ENCODE data around the gene C1orf105.

Gene C1orf105

GRCh38 chr1:172394141-172394751, 26.2 kb upstream of the C1orf105 start:
- TF ChIP-seq ZNF292 (tag by site-specific recombination; IDR thresholded peaks at IDR 0.05; ENCODE audit: borderline replicate concordance, low read depth) (no peak), ZNF664 (tag by site-specific recombination; IDR thresholded peaks at IDR 0.05) (no peak), ZNF530 (tag by site-specific recombination; IDR thresholded peaks at IDR 0.05; ENCODE audit: low read depth) (no peak), SP3 (tag by site-specific recombination; IDR thresholded peaks at IDR 0.05) (no peak), ZSCAN5A (tag by site-specific recombination; IDR thresholded peaks at IDR 0.05) (no peak), ZFP37 (tag by site-specific recombination; IDR thresholded peaks at IDR 0.05) (no peak), ZNF433 (tag by site-specific recombination; IDR thresholded peaks at IDR 0.05; ENCODE audit: low read depth) (no peak), GLI2 (tag by site-specific recombination; IDR thresholded peaks at IDR 0.05; ENCODE audit: borderline replicate concordance, low read depth) (no peak), ZNF510 (tag by site-specific recombination; IDR thresholded peaks at IDR 0.05; ENCODE audit: insufficient replicate concordance) (no peak), SP7 (tag by site-specific recombination; IDR thresholded peaks at IDR 0.05) (no peak), ZNF677 (tag by site-specific recombination; IDR thresholded peaks at IDR 0.05) (no peak), ZNF366 (tag by site-specific recombination; conservative IDR thresholded peaks at IDR 0.05) (no peak)
- TF ChIP-seq, protein P1, sequence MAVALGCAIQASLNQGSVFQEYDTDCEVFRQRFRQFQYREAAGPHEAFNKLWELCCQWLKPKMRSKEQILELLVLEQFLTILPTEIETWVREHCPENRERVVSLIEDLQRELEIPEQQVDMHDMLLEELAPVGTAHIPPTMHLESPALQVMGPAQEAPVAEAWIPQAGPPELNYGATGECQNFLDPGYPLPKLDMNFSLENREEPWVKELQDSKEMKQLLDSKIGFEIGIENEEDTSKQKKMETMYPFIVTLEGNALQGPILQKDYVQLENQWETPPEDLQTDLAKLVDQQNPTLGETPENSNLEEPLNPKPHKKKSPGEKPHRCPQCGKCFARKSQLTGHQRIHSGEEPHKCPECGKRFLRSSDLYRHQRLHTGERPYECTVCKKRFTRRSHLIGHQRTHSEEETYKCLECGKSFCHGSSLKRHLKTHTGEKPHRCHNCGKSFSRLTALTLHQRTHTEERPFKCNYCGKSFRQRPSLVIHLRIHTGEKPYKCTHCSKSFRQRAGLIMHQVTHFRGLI (tag by site-specific recombination; IDR thresholded peaks at IDR 0.05): no peak
- CTCF ChIA-PET: interaction anchor here (0.6 kb wide), 1 partner anchor 18 kb away, joined by 5 read pairs; no protein-coding TSS in a partner anchor

GRCh38 chr1:172394811-172395210, 25.7 kb upstream of the C1orf105 start:
- Histone ChIP-seq H3K9me3 (ENCODE audit: control insufficient read depth, insufficient read depth, low read depth, low read length) (no peaks in the 10 kb centered on the region), H3K4me1 (ENCODE audit: control insufficient read depth, insufficient read depth, low read length) (no peaks in the 10 kb centered on the region), H3K36me3 (ENCODE audit: control insufficient read depth in 2 of 2, insufficient read depth in 1 of 2, low read length in 2 of 2) (no peaks in the 10 kb centered on the region), H3K27ac (ENCODE audit: extremely low read depth, low read depth, low read length) (no peak overlapping the region), H3K4me3 (ENCODE audit: low read depth, low read length) (no peak overlapping the region)
- CTCF ChIA-PET: interaction anchor here (0.6 to 1.6 kb wide), 3 partner anchors 18 to 808 kb away, joined by 4 to 5 read pairs (median 4); no protein-coding TSS in a partner anchor
- POLR2A ChIA-PET: no interaction called here
- TF ChIP-seq, protein P2, sequence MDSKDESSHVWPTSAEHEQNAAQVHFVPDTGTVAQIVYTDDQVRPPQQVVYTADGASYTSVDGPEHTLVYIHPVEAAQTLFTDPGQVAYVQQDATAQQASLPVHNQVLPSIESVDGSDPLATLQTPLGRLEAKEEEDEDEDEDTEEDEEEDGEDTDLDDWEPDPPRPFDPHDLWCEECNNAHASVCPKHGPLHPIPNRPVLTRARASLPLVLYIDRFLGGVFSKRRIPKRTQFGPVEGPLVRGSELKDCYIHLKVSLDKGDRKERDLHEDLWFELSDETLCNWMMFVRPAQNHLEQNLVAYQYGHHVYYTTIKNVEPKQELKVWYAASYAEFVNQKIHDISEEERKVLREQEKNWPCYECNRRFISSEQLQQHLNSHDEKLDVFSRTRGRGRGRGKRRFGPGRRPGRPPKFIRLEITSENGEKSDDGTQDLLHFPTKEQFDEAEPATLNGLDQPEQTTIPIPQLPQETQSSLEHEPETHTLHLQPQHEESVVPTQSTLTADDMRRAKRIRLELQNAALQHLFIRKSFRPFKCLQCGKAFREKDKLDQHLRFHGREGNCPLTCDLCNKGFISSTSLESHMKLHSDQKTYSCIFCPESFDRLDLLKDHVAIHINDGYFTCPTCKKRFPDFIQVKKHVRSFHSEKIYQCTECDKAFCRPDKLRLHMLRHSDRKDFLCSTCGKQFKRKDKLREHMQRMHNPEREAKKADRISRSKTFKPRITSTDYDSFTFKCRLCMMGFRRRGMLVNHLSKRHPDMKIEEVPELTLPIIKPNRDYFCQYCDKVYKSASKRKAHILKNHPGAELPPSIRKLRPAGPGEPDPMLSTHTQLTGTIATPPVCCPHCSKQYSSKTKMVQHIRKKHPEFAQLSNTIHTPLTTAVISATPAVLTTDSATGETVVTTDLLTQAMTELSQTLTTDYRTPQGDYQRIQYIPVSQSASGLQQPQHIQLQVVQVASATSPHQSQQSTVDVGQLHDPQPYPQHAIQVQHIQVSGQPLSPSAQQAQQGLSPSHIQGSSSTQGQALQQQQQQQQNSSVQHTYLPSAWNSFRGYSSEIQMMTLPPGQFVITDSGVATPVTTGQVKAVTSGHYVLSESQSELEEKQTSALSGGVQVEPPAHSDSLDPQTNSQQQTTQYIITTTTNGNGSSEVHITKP (tag by site-specific recombination; IDR thresholded peaks at IDR 0.05): no peak
- TF ChIP-seq, protein P3, sequence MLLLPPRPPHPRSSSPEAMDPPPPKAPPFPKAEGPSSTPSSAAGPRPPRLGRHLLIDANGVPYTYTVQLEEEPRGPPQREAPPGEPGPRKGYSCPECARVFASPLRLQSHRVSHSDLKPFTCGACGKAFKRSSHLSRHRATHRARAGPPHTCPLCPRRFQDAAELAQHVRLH (tag by site-specific recombination; IDR thresholded peaks at IDR 0.05): no peak
- TF ChIP-seq, protein P4, sequence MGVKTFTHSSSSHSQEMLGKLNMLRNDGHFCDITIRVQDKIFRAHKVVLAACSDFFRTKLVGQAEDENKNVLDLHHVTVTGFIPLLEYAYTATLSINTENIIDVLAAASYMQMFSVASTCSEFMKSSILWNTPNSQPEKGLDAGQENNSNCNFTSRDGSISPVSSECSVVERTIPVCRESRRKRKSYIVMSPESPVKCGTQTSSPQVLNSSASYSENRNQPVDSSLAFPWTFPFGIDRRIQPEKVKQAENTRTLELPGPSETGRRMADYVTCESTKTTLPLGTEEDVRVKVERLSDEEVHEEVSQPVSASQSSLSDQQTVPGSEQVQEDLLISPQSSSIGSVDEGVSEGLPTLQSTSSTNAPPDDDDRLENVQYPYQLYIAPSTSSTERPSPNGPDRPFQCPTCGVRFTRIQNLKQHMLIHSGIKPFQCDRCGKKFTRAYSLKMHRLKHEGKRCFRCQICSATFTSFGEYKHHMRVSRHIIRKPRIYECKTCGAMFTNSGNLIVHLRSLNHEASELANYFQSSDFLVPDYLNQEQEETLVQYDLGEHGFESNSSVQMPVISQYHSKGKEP (tag by site-specific recombination; IDR thresholded peaks at IDR 0.05): no peak
- TF ChIP-seq ZXDB (tag by site-specific recombination; IDR thresholded peaks at IDR 0.05) (no peak), ZNF692 (tag by site-specific recombination; IDR thresholded peaks at IDR 0.05) (no peak), ZNF274 (IDR thresholded peaks at IDR 0.05; ENCODE audit: low read length) (no peak), ZNF274 (tag by site-specific recombination; IDR thresholded peaks at IDR 0.05; ENCODE audit: borderline replicate concordance) (no peak), ZNF174 (tag by site-specific recombination; IDR thresholded peaks at IDR 0.05) (no peak)
- TF ChIP-seq, protein P5, sequence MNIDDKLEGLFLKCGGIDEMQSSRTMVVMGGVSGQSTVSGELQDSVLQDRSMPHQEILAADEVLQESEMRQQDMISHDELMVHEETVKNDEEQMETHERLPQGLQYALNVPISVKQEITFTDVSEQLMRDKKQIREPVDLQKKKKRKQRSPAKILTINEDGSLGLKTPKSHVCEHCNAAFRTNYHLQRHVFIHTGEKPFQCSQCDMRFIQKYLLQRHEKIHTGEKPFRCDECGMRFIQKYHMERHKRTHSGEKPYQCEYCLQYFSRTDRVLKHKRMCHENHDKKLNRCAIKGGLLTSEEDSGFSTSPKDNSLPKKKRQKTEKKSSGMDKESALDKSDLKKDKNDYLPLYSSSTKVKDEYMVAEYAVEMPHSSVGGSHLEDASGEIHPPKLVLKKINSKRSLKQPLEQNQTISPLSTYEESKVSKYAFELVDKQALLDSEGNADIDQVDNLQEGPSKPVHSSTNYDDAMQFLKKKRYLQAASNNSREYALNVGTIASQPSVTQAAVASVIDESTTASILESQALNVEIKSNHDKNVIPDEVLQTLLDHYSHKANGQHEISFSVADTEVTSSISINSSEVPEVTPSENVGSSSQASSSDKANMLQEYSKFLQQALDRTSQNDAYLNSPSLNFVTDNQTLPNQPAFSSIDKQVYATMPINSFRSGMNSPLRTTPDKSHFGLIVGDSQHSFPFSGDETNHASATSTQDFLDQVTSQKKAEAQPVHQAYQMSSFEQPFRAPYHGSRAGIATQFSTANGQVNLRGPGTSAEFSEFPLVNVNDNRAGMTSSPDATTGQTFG (tag by site-specific recombination; IDR thresholded peaks at IDR 0.05; ENCODE audit: borderline replicate concordance): no peak

More at GRCh38 chr1:172394141-172394751, 26.2 kb upstream of the C1orf105 start:
- POLR2A ChIA-PET: no interaction called here
- no peaks in the 10 kb centered on the region for H3K4me1 ChIP-seq (ENCODE audit: control insufficient read depth, insufficient read depth, low read length)
- H3K36me3 ChIP-seq (ENCODE audit: control insufficient read depth in 2 of 2, insufficient read depth in 1 of 2, low read length in 2 of 2): no peaks in the 10 kb centered on the region
- H3K9me3 ChIP-seq (ENCODE audit: control insufficient read depth, insufficient read depth, low read depth, low read length): no peaks in the 10 kb centered on the region
- no peak overlapping the region for H3K4me3 ChIP-seq (ENCODE audit: low read depth, low read length)
- no peak overlapping the region for H3K27ac ChIP-seq (ENCODE audit: extremely low read depth, low read depth, low read length)

Measured in HEK293 (cell line).